Stimulated activated CD4-positive, alpha-beta T cell treated with anti-CD3 and anti-CD28 coated beads, Interleukin-15, amount 100 ng/mL, for 48 hours (primary cell): Measurements from ENCODE around the gene ZNF423.
"Not testable (repeated sequence)": the region's sequence is repeated elsewhere in the genome, so short reads cannot be mapped to it uniquely, and the experiment has no call there.

ENCODE experiments used
- DNase-seq, 2 donors: peaks; one replicate each; pipeline ENCODE4 v3.0.0-alpha.2; 2020; ENCODE audit warnings: low read depth in 2 of 2

Gene ZNF423

GRCh38 chr16:49855822-49856671 is at the start of gene ZNF423:
ZNF423 (minus strand) TSS chr16:49856112; CDS start chr16:49855774, 338 bp downstream.
- no peak for DNase-seq

DNA sequence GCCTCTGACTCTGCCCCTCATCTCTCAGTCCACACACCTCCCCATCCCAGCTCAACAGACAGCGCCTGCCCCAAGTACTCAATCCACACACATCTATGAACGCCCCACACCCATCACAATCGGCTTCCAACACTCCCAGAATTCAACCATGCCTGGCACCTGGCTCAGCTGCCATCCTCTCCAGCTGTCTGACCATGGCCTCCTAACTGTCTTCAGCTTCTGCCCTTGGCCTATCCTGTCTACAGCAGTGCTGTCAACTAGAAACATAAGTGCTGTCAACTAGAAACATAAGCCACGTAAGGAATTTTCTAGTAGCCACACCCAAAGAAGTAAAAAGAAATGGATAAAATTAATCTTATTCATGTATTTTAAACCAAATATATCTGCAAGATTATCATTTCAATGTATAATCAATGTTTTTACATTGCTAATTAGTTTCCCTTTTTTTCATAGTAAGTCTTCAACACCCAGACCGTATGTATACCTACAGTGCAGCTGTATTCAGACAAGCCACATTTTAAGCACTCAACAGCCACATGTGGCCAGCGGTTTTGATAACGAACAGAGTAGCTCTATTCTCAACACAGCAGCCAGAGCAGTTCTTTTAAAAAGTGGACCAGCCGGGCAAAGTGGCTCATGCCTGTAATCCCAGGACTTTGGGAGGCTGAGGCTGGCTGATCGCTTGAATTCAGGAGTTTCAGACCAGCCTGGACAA is 48.6 kb upstream of the ZNF423 start:
- no peak for DNase-seq

DNA sequence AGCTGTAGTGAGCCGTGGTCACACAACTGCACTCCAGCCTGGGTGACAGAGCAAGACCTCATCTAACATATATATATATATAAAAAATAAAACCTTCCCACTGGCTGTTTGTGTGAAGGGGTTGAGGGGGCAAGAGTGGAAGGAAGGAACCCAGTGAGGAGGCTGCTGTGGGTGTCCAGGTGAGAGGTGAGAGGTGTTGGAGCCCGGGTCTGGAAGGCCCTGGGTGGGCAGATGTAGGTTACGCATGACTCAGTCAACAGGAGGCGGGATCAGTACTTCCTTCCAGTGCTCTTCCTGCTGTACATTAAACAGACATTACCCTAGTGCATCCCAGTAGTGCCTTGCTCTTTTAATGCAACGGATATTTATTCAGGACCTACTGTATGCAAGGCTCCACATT is 47.0 kb upstream of the ZNF423 start:
- no peak for DNase-seq

- no peak for DNase-seq
Measured at GRCh38 chr16:49901711-49902110, 45.8 kb upstream of the ZNF423 start.

DNA sequence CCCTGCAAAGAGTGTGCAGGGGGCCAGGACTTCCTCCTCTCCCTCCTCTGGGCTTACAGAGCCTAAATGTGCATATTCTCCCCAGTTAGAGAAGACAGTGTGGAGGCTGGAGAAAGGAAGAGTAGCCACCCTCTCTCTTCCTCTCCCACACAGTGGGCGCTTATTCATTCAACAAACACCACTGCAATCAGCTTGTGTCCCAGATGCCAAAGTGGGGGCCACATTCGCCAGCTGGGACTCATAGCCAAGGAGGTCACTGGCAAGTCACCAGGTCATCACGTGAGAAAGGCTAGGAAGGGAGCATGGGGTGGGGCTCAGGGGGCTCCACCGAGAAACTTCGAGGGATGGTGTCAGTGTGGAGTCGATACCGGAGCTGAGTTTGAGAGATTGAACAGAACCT is 45.0 kb upstream of the ZNF423 start:
- DNase-seq = no peak

DNA sequence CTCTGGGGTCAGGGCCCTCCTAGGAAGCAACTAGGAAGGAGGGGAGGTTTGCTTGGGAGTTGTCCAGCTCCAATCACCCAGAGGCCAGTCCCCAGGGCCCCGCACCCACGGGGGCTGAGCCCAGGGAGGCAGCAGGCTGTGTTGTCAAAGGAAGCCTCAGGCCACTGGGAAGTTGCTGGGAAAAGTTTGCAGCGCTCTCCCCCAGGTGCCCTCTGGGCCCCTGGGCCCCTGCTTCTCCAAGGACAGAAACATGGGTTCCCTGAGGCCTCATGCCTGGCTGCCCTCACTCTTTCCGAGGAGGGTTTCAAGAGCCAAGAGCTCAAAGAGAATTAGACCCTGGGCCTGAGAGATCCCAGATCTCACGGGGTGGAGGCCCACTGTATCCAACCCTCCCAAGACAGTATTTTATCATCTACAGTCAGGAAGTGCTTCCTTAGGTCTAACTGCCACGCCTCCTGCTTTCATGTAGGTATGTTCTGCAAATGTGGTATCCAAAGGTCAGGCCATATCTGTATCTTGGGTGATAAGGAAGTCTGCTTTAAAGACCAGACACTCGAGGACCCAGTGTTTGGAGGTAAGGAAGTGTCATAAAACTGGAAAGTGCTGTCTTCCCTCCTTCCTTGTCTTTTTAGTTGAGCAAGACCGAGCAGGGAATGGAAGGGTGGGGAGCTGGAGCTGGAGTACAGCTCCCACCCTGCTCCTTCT is 44.2 kb upstream of the ZNF423 start:
- DNase-seq = no peak

DNA sequence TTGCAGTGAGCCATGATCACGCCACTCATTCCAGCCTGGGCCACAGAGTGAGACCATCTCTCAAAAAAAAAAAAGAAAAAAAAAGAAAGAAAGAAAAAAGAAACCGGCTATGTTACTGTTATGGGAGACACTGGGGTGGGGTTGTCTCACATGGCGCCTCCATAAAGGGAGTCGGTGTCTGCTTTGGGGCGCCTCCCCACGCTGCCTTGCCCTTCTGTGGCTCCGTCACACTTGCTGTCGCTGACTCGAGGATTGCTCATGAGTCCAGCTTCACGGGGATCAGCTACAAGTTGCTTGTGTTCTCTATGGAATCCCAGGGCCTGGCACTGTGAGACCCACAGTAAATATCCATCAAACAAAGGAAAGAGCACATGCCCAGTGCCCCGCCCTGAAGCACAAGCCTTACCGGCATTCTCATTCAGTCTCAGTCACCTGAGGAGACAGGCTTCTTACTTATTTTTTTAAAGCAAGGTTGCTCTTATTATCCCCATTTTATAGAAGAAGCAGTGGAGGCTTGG is 40.6 kb upstream of the ZNF423 start:
- DNase-seq = no peak

DNA sequence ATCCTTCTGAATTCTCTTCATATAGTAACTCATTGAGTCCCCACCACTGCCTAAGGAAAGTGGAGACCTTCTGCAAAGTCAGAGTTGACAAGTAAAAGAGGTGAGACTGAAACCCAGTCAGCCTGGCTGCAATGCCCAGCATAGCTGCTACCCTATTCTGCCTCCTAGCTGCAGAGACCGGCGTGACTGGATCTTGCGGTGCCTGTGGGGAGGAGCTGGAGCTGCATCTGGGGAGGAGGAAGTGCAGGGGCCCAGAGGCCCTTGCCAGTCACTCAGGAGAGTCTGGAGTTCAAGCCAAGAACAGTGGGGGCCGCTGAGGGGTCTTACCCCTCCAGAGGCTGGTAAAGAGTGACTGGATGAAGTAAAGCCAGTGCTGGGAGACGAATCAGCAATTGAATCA is 35.0 kb upstream of the ZNF423 start:
- DNase-seq = peak in 1 of 2 donors; percentile 7

- no peak for DNase-seq
Measured at GRCh38 chr16:49889725-49890397, 33.9 kb upstream of the ZNF423 start.

- DNase-seq = no peak
Measured at GRCh38 chr16:49886554-49887094, 30.7 kb upstream of the ZNF423 start.

DNA sequence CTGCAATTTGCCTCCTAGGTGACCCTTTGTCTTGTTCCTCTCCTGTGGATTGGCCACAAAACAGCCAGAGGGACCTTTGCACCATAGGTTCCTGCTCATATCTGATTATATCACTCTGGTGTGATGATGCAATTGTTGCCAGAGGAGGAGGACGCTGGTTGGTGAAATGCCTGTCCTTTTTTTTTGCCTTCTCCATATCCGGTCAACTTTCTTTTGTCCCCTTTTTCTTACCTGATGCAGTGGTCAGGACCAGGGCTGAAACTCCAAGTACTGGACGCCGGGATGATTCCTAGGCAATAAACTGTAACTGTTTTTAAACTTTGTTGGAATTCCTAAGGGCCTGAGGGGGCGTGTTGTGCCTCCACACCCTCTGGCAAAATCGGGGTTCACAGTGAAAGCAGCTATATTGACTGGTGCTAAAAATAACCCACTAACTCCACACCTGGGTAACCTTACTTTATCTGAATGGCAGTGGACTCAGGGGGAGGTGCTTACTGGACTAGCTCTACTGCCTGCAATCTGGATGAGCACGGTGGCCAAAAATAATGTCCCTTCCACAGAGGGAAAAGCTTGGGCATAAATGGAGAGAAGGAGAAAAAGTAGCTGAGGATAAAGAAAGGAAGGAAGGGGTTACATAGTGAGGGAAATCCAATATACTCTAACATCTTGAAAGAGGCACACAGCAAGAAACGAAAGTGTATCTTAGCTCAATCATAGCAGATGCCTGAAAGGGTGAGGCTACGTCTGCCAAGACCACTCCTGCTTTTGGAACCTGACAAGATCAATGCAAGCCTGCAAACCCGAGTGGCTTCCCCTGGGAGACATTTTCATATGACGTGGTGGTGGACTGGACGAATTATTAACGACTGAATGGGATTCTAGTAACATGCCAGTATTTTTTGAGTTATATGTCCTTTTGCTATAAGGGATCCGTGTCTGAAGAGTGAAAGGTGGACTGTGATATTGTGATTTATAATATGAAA is 28.4 kb upstream of the ZNF423 start:
- DNase-seq = no peak

DNA sequence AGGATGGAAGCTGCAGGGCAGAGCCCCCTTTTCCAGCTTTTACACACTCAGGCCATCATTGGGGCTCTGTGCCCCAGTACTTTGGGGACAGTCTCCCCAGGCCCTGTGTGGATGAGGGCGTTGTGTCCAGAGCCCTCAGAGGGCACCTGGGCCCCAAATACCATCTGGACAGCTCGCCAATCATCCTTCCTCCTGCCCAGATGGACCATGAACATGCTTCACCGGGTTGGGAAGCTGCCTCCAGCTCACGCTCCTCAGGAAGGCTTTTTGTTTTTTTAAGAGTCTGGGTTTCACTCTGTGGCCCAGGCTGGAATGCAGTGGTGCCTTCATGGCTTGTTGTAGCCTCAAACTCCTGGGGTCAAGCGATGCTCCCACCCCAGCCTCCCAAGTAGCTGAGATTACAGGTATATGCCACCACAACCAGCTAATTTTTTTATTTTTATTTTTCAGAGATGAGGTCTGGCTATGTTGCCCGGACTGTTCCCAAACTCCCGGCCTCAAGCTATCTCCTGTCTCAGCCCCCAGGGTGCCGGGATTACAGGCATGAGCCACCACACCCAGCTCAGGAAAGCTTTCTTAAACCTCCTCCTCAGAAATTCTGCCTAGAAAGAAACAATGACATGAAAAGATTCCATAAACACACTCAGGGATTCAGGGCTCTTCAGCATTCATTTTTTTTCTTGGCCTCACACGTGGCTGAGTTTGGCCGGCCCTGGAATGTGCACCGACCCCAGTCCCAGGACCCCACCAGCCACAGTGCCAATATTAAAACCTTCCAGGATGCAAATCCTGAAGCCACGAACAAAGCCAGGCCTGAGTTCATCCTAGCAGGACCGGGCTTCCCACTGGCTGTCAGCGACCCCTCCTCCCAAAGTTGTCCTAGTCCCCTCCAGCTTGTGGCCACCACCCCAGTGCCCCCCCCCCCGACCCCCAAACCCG is 27.4 kb upstream of the ZNF423 start:
- no peak for DNase-seq

DNA sequence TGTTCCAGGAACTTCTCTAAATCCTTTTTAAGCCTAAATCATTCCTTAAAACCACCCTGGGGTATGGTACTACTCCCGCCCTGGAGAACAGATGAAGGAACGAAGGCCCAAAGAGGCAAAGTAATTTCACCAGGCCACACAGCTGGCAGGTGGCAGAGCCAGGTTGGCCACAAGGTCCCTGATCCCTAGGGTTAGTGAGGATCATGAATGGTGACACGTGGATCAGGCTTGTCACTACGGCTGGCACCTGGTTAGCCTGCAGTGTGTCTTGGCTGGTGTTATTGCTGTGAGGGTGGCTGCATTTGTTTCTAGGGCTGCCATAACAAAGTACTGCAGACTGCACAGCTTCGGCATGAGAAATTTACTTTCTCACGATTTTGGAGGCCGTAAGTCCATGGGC is 26.0 kb upstream of the ZNF423 start:
- no peak for DNase-seq

- not testable (repeated sequence) for DNase-seq
Measured at GRCh38 chr16:49878540-49878939, 22.6 kb upstream of the ZNF423 start.

DNA sequence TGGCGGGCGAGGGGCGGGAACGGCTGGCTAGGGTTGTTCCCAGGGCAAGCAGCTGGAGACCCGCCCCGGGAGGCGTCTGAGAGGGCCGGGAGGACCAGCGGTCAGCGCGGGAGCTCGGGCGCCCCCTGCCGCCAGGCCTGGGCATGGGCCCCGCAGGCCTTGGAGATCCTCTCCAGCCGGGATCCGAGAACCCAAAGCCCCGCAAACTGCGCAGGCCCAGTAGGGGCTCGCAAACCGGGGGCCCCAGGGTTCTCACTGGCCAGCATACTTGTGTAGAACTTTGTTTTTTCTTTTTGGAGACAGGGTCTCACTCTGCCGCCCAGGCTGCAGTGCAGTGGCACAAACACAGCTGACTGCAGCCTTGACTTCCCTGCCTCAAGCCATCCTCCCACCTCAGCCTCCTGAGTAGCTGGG is 20.8 kb upstream of the ZNF423 start:
- peak in 1 of 2 donors; percentile 29 for DNase-seq

- DNase-seq = no peak
Measured at GRCh38 chr16:49875806-49876715, 20.1 kb upstream of the ZNF423 start.

GRCh38 chr16:49874613-49875237 is 18.8 kb upstream of the ZNF423 start:
- DNase-seq = no peak
